H9 (cell line): ENCODE results near the gene COX7A2L. TPM values are rescaled to one million over a fixed set of nuclear protein-coding genes. Genes with fewer than 3 reads are reported as not detected.

Experiments used
- DNase-seq: peaks from one replicate; pipeline ENCODE4 v3.0.0-alpha.2; 2017
- H2AFZ ChIP-seq: one replicate; pipeline ENCODE4 v1.6.1; 2013; ENCODE audit warnings: mild to moderate bottlenecking, low read length, control low read depth, moderate library complexity
- H2AK5ac ChIP-seq: 2 replicates; pipeline ENCODE4 v1.6.1; 2013; ENCODE audit warnings: low read length, control low read depth, mixed read lengths; ENCODE audit not compliant: insufficient read length
- H2BK120ac ChIP-seq: one replicate; pipeline ENCODE4 v1.6.1; 2013; ENCODE audit warnings: low read depth, mild to moderate bottlenecking, low read length, control low read depth, inconsistent platforms; ENCODE audit not compliant: poor library complexity, severe bottlenecking
- H2BK12ac ChIP-seq: 2 replicates; pipeline ENCODE4 v1.6.1; 2013; ENCODE audit warnings: low read length, control low read depth, mixed read lengths, low read depth; ENCODE audit not compliant: insufficient read length
- H2BK15ac ChIP-seq: 2 replicates; pipeline ENCODE4 v1.6.1; 2013; ENCODE audit warnings: low read depth, low read length, control low read depth
- H2BK20ac ChIP-seq: one replicate; pipeline ENCODE4 v1.6.1; 2013; ENCODE audit warnings: low read depth, mild to moderate bottlenecking, low read length, control low read depth, inconsistent platforms; ENCODE audit not compliant: poor library complexity, severe bottlenecking
- H2BK5ac ChIP-seq: 2 replicates; pipeline ENCODE4 v1.6.1; 2013; ENCODE audit warnings: low read length, control low read depth, mixed read lengths; ENCODE audit not compliant: insufficient read length
- H3K14ac ChIP-seq: 2 replicates; pipeline ENCODE4 v1.6.1; 2013; ENCODE audit warnings: low read length, control low read depth; ENCODE audit not compliant: insufficient read depth
- H3K18ac ChIP-seq: 2 replicates; pipeline ENCODE4 v1.6.1; 2013; ENCODE audit warnings: low read depth, mild to moderate bottlenecking, mixed read lengths, low read length, control low read depth; ENCODE audit not compliant: insufficient read length
- H3K23ac ChIP-seq: 2 replicates; pipeline ENCODE4 v1.6.1; 2013; ENCODE audit warnings: low read length, control low read depth, mixed read lengths, low read depth; ENCODE audit not compliant: insufficient read length
- H3K23me2 ChIP-seq: 2 replicates; pipeline ENCODE4 v1.6.1; 2013; ENCODE audit warnings: low read depth, mild to moderate bottlenecking, mixed read lengths, low read length, control low read depth; ENCODE audit not compliant: insufficient read length, poor library complexity, severe bottlenecking
- H3K27ac ChIP-seq: 2 replicates; pipeline ENCODE4 v1.5.1; 2013; ENCODE audit warnings: low read length, control low read depth, mixed read lengths, low read depth; ENCODE audit not compliant: insufficient read length
- H3K27me3 ChIP-seq: 2 replicates; pipeline ENCODE4 v1.6.1; 2013; ENCODE audit warnings: low read length, control low read depth, inconsistent platforms; ENCODE audit not compliant: insufficient read depth
- H3K4ac ChIP-seq: 2 replicates; pipeline ENCODE4 v1.6.1; 2013; ENCODE audit warnings: low read depth, mild to moderate bottlenecking, control low read depth, inconsistent platforms, low read length, moderate library complexity
- H3K4me1 ChIP-seq: 2 replicates; pipeline ENCODE4 v1.6.1; 2013; ENCODE audit warnings: low read length, control low read depth, inconsistent platforms; ENCODE audit not compliant: insufficient read depth
- H3K4me2 ChIP-seq: 2 replicates; pipeline ENCODE4 v1.6.1; 2013; ENCODE audit warnings: low read length, control low read depth, mixed read lengths; ENCODE audit not compliant: insufficient read length, insufficient read depth
- H3K56ac ChIP-seq: 2 replicates; pipeline ENCODE4 v1.6.1; 2013; ENCODE audit warnings: low read depth, mild to moderate bottlenecking, mixed read lengths, low read length, control low read depth; ENCODE audit not compliant: insufficient read length
- H3K79me1 ChIP-seq: 2 replicates; pipeline ENCODE4 v1.6.1; 2013; ENCODE audit warnings: low read depth, mild to moderate bottlenecking, moderate library complexity, low read length, control low read depth, inconsistent platforms; ENCODE audit not compliant: insufficient read depth, poor library complexity, severe bottlenecking
- H3K79me2 ChIP-seq: 2 replicates; pipeline ENCODE4 v1.6.1; 2013; ENCODE audit warnings: low read length, control low read depth, inconsistent platforms; ENCODE audit not compliant: insufficient read depth
- H3K9ac ChIP-seq: 2 replicates; pipeline ENCODE4 v1.6.1; 2013; ENCODE audit warnings: low read length, control low read depth, mixed read lengths; ENCODE audit not compliant: insufficient read length; ENCODE audit errors: extremely low read depth
- H3K9me3 ChIP-seq: one replicate; pipeline ENCODE4 v1.6.1; 2013; ENCODE audit warnings: low read depth, low read length, inconsistent platforms; ENCODE audit not compliant: control insufficient read depth
- H3T11ph ChIP-seq: one replicate; pipeline ENCODE4 v1.6.1; 2013; ENCODE audit warnings: mild to moderate bottlenecking, low read length, control low read depth, inconsistent platforms
- H4K20me1 ChIP-seq: one replicate; pipeline ENCODE4 v1.6.1; 2013; ENCODE audit not compliant: control insufficient read depth, insufficient read length, insufficient read depth
- H4K5ac ChIP-seq: 2 replicates; pipeline ENCODE4 v1.6.1; 2013; ENCODE audit warnings: low read depth, mild to moderate bottlenecking, mixed read lengths, low read length, control low read depth; ENCODE audit not compliant: insufficient read length
- H4K8ac ChIP-seq: replicated peaks from 2 replicates; pipeline ENCODE4 v1.6.1; 2013; ENCODE audit warnings: low read length, control low read depth, mixed read lengths, low read depth; ENCODE audit not compliant: insufficient read length
- H4K91ac ChIP-seq: 2 replicates; pipeline ENCODE4 v1.6.1; 2013; ENCODE audit warnings: low read depth, mild to moderate bottlenecking, moderate library complexity, mixed read lengths, low read length, control low read depth; ENCODE audit not compliant: insufficient read length
- H3K27ac Mint-ChIP-seq, 3 experiments: 2 replicates in 2 of 3; 3 replicates in 1 of 3; pipeline ENCODE4 v1.8.0; 2020 to 2021; ENCODE audit warnings: mixed read lengths in 3 of 3, mild to moderate bottlenecking in 1 of 3, moderate library complexity in 1 of 3
- H3K27me3 Mint-ChIP-seq: 2 replicates; pipeline ENCODE4 v1.8.0; 2021; ENCODE audit warnings: low read depth, mild to moderate bottlenecking, moderate library complexity, mixed read lengths
- H3K36me3 Mint-ChIP-seq, 3 experiments: 2 replicates in 2 of 3; 3 replicates in 1 of 3; pipeline ENCODE4 v1.8.0; 2020 to 2021; ENCODE audit warnings: low read depth in 3 of 3, mixed read lengths in 3 of 3; ENCODE audit not compliant: insufficient read depth in 1 of 3
- H3K4me1 Mint-ChIP-seq, 2 experiments: 2 replicates each; pipeline ENCODE4 v1.8.0; 2020; ENCODE audit warnings: mixed read lengths in 2 of 2
- H3K4me3 Mint-ChIP-seq, 2 experiments: 2 replicates in 1 of 2; 3 replicates in 1 of 2; pipeline ENCODE4 v1.8.0; 2020 to 2021; ENCODE audit warnings: mild to moderate bottlenecking in 2 of 2, mixed read lengths in 2 of 2, moderate library complexity in 1 of 2
- H3K9me3 Mint-ChIP-seq, 2 experiments: 2 replicates in 1 of 2; 3 replicates in 1 of 2; pipeline ENCODE4 v1.8.0; 2020; ENCODE audit warnings: mild to moderate bottlenecking in 2 of 2, mixed read lengths in 2 of 2, moderate library complexity in 1 of 2
- CTCF ChIP-seq: fragments of 200-600 bp; sonication (generic); conservative IDR thresholded peaks from 3 replicates; pipeline ENCODE4 v1.8.0; 2021; ENCODE audit warnings: antibody characterized with exemption, mild to moderate bottlenecking
- WGBS: extraction: QIAGEN DNeasy Blood & Tissue Kit; methylation state at CpG from one replicate; pipeline ENCODE4 v1.1.7; 2013; ENCODE audit warnings: missing lambda C conversion rate, low lambda C conversion rate, mixed read lengths; ENCODE audit not compliant: insufficient read length; ENCODE audit errors: extremely low coverage; 5-methylcytosine and 5-hydroxymethylcytosine counted together
- total RNA-seq: library from RNA; stranded (reverse); gene quantifications from 2 replicates; pipeline ENCODE4 v1.2.1, GENCODE V29; 2021

Gene COX7A2L
- total RNA-seq, 1 experiment from 2014 or later = 102 TPM

DNA sequence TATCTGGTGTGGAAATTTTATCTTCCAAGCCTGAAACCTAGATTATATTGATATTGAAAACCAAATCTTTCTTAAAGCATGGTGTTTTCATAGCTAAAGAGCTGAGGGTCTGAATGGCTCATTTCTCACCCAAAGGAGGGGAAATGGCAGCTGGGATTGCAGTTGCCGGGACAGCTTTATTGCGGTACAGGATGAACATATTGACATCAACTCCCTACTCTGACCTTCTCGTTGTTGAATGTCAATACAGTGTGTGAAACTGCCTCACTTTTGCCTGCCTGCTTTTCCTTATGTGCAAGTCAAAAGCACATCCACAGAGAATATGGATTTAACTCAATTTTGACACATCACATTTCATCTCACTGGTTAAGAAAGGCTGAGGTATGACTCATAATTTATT, 3.6 kb upstream of the COX7A2L start:
- Histone ChIP-seq H3K18ac (no peak overlapping the region), H3T11ph (no peak overlapping the region), H4K5ac (no peak overlapping the region), H3K4me1 (0 out of 2 replicates have a peak, but pooled peaks cover 2% of the 10 kb centered on the region), H3K14ac (no peak overlapping the region), H4K91ac (no peak overlapping the region), H2BK15ac (no peak overlapping the region), H3K27ac (no peak overlapping the region), H2BK120ac (no peak overlapping the region), H4K8ac (no peak overlapping the region), H3K4ac (no peak overlapping the region), H2BK20ac (no peak overlapping the region), H3K79me1 (peaks cover 3% of the 10 kb centered on the region), H2AFZ (no peak overlapping the region), H2BK5ac (no peak overlapping the region), H3K9me3 (no peaks in the 10 kb centered on the region), H2AK5ac (no peak overlapping the region), H3K56ac (no peak overlapping the region), H3K23ac (no peak overlapping the region), H3K9ac (no peak overlapping the region), H3K79me2 (peaks cover 12% of the 10 kb centered on the region; the same call in 1 of the 2 replicates), H3K4me2 (no peak overlapping the region), H3K27me3 (no peaks in the 10 kb centered on the region), H2BK12ac (no peak overlapping the region), H4K20me1 (no peaks in the 10 kb centered on the region), H3K23me2 (peaks cover 23% of the 10 kb centered on the region)
- DNase-seq = no peak
- H3K4me1 Mint-ChIP-seq = peaks cover 22 to 28% of the 10 kb centered on the region in 2 experiments
- no peaks in the 10 kb centered on the region for H3K9me3 Mint-ChIP-seq
- TF ChIP-seq CTCF = no peak
- H3K4me3 Mint-ChIP-seq = no peak overlapping the region
- WGBS = no CpG with 5 or more reads among the region's 3 CpGs
- H3K27ac Mint-ChIP-seq = no peak overlapping the region
- H3K36me3 Mint-ChIP-seq = no peaks in the 10 kb centered on the region
- H3K27me3 Mint-ChIP-seq = no peaks in the 10 kb centered on the region
